A549 treated with Hydrocortisone at 1 μM for 4 hours (cell line): ENCODE data around the gene ADIG. TPM values are rescaled to one million over a fixed set of nuclear protein-coding genes. Genes with fewer than 3 reads are reported as not detected.

Experiments used
- total RNA-seq: library from RNA; stranded (reverse); fragments of 200-300 nt; extraction: Qiagen RNA extraction; gene quantifications from 5 replicates; pipeline ENCODE4 v1.2.3, GENCODE V29; 2022

ADIG gene
- not detected in 5 replicates for total RNA-seq

GRCh38 chr20:38581013-38581412 is at the start of gene ADIG:
Gene ADIG, plus strand, starts transcription at chr20:38581197. Its CDS starts 54 bp downstream, at chr20:38581251.

GRCh38 chr20:38601216-38602184 is 20.5 kb downstream of the ADIG start, which contains the start of gene ARHGAP40:
Gene ARHGAP40, plus strand, starts transcription at chr20:38601809.

Other genes with a start within 250 kb of the ADIG start
- 0.81 to 1.6 TPM (median 1.3 TPM) in 5 replicates for gene LBP, start 234.7 kb upstream of the ADIG start, total RNA-seq
- gene SNHG17, start 145.9 kb upstream of the ADIG start, total RNA-seq, result 169 to 213 TPM (median 197 TPM) in 5 replicates
- gene RALGAPB, start 108.4 kb upstream of the ADIG start, total RNA-seq, result 12.5 to 20.5 TPM (median 18.3 TPM) in 5 replicates
- gene ARHGAP40, start 20.6 kb downstream of the ADIG start, total RNA-seq, result 0.08 TPM in 1 of 5 replicates, not detected in the others
- not detected in 5 replicates for gene SLC32A1, start 143.3 kb downstream of the ADIG start, total RNA-seq
- gene ACTR5, start 167.3 kb downstream of the ADIG start, total RNA-seq, result 9.0 to 9.7 TPM (median 9.4 TPM) in 5 replicates
- gene PPP1R16B, start 224.5 kb downstream of the ADIG start, total RNA-seq, result 0.08 to 0.22 TPM (median 0.14 TPM) in 5 replicates